Esophagus squamous epithelium (tissue), 4 donors: ENCODE data around the gene ABCC2.

Source experiments
- POLR2A ChIP-seq, 4 donors: fragments of 450-650 bp; IDR thresholded peaks; one replicate each; pipeline ENCODE4 v1.6.1; 2017; ENCODE audit warnings: antibody characterized with exemption in 4 of 4, mild to moderate bottlenecking in 4 of 4, moderate library complexity in 3 of 4
- TF ChIP-seq, protein P1 (sequence below), 6 experiments: fragments of 450-650 bp in 4 of 6; fragments of 200-600 bp in 2 of 6; sonication (generic) in 2 of 6; IDR thresholded peaks; one replicate each; pipeline ENCODE4 v1.5.1; 2016 to 2019; ENCODE audit warnings: antibody characterized with exemption in 6 of 6, mild to moderate bottlenecking in 4 of 6, moderate library complexity in 4 of 6

DNA sequence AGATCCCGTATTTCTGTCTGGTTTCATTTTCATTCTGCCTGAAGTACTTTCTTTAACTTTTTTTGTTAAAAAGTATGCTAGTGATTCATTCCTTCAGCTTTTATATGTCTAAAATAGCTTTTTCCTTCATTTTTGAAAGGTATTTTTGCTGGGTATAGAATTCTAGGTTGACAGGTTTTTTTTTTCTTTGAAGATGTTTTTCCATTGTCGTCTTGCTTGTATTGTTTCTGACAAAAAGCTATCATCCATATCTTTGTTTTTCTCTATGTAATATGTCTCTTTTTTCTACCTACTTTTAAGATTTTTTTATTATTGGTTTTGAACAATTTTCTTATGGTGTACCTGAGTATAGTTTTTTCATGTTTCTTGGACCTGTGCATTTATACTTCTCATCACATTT, 42.2 kb upstream of the ABCC2 start:
- TF ChIP-seq, protein P1, sequence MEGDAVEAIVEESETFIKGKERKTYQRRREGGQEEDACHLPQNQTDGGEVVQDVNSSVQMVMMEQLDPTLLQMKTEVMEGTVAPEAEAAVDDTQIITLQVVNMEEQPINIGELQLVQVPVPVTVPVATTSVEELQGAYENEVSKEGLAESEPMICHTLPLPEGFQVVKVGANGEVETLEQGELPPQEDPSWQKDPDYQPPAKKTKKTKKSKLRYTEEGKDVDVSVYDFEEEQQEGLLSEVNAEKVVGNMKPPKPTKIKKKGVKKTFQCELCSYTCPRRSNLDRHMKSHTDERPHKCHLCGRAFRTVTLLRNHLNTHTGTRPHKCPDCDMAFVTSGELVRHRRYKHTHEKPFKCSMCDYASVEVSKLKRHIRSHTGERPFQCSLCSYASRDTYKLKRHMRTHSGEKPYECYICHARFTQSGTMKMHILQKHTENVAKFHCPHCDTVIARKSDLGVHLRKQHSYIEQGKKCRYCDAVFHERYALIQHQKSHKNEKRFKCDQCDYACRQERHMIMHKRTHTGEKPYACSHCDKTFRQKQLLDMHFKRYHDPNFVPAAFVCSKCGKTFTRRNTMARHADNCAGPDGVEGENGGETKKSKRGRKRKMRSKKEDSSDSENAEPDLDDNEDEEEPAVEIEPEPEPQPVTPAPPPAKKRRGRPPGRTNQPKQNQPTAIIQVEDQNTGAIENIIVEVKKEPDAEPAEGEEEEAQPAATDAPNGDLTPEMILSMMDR (IDR thresholded peaks at IDR 0.05), result no peak
- TF ChIP-seq POLR2A (IDR thresholded peaks at IDR 0.05), result no peak
